Esophagus muscularis mucosa (tissue), 3 donors: Measurements from ENCODE around the gene UBAC2.

ENCODE experiments used
- CTCF ChIP-seq, 3 experiments: fragments of 200-600 bp in 2 of 3; fragments of 450-650 bp in 1 of 3; sonication (generic) in 2 of 3; IDR thresholded peaks; one replicate each; pipeline ENCODE4 v1.5.1; 2017 to 2019; ENCODE audit warnings: antibody characterized with exemption in 3 of 3, mild to moderate bottlenecking in 2 of 3, moderate library complexity in 1 of 3
- POLR2A ChIP-seq: fragments of 450-650 bp; IDR thresholded peaks from one replicate; pipeline ENCODE4 v1.6.1; 2017; ENCODE audit warnings: antibody characterized with exemption, moderate library complexity, mild to moderate bottlenecking, low read depth
- POLR2AphosphoS5 ChIP-seq, 2 donors: sonication (generic); formaldehyde crosslinking; IDR thresholded peaks; one replicate each; pipeline ENCODE4 v1.6.1; 2017; ENCODE audit warnings: antibody characterized with exemption in 2 of 2

GRCh38 chr13:99275093-99275469 is 74.4 kb downstream of the UBAC2 start:
- TF ChIP-seq CTCF (IDR thresholded peaks at IDR 0.05) (no peak), POLR2A (no peak), POLR2AphosphoS5 (IDR thresholded peaks at IDR 0.05) (no peak)
